Choroid plexus epithelial cell (primary cell): ENCODE measurements around the gene PML.
"Not testable (repeated sequence)": the region's sequence is repeated elsewhere in the genome, so short reads cannot be mapped to it uniquely, and the experiment has no call there.

Experiments
- DNase-seq: peaks from one replicate; pipeline ENCODE4 v3.0.0-alpha.2; 2010; ENCODE audit warnings: low read depth
- H3K4me3 ChIP-seq: 2 replicates; pipeline ENCODE4 v1.5.1; 2011; ENCODE audit warnings: low read depth, mild to moderate bottlenecking, control low read depth, low read length, moderate library complexity
- TF ChIP-seq, protein P1 (sequence below): conservative IDR thresholded peaks from 2 replicates; pipeline ENCODE4 v1.5.1; 2011; ENCODE audit warnings: low read depth, mild to moderate bottlenecking, control low read depth, inconsistent platforms, low read length, moderate library complexity

Gene PML

DNA sequence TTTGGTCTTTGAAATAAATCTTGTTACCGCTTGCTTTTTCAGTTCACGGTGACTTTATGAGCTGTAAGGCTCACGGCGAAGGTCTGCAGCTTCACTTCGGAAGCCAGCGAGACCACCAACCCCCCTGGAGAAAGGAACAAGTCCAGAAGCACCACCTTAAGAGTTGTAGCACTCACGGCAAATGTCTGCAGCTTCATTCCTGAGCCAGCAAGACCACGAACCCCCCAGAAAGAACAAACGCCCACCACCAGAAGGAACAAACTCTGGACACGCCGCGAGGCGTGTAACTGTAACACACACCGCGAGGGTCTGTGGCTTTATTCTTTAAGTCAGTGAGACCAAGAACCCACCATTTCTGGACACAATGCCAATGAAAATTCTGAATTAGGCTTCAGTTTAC lies 59.0 kb downstream of the PML start:
- TF ChIP-seq, protein P1, sequence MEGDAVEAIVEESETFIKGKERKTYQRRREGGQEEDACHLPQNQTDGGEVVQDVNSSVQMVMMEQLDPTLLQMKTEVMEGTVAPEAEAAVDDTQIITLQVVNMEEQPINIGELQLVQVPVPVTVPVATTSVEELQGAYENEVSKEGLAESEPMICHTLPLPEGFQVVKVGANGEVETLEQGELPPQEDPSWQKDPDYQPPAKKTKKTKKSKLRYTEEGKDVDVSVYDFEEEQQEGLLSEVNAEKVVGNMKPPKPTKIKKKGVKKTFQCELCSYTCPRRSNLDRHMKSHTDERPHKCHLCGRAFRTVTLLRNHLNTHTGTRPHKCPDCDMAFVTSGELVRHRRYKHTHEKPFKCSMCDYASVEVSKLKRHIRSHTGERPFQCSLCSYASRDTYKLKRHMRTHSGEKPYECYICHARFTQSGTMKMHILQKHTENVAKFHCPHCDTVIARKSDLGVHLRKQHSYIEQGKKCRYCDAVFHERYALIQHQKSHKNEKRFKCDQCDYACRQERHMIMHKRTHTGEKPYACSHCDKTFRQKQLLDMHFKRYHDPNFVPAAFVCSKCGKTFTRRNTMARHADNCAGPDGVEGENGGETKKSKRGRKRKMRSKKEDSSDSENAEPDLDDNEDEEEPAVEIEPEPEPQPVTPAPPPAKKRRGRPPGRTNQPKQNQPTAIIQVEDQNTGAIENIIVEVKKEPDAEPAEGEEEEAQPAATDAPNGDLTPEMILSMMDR, result no peak
- H3K4me3 ChIP-seq, result no peak overlapping the region
- no peak for DNase-seq

DNA sequence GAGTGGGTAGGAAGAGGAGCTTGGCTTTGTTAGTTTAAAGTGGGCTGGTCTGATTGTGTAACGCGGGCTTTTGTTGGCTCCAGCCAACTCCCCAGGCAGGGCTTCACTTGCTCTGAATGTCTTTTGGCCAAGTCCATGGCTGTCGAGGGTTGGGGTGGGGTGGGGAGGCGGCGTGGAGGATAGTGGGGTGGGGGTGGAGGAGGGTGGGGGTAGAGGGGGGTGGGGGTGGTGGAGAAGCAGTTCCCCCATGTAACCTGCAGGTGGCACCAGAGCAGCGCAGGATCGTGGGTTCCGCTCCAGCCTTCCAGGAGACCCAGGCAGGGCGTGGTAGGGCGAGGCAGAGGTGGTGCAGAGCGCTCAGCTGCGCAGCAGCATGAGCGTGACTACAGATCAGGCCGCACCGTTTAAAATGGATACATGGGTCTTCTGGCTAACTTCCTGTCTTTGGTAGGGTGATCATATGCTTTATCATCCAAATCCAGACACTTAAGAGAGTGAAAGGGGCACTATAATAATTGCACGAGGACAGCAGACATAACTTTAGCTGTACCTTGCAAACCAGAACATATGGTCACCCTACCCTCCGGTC lies 59.5 kb downstream of the PML start:
- peak overlapping the region; percentile 22 for H3K4me3 ChIP-seq
- peak; percentile 72 for DNase-seq
- TF ChIP-seq, protein P1, result peak; percentile 75

DNA sequence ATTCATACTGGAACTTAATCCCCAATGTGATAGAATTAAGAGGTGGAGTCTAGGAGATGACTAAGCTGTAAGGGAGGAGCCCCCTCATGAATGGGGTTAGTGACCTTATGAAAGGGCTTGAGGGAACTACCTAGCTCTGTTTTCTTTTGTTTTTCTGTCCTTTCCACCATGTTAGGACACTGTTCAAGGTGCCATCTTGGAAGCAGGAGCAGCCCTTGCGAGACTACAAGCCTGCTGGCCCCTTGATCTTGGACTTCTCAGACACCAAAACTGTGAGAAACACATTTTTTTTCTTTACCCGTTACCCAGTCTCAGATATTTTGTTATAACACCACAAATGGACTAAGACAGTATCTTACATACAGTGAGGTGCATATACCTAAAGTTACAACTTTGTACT lies 61.3 kb downstream of the PML start:
- TF ChIP-seq, protein P1, result no peak

DNA sequence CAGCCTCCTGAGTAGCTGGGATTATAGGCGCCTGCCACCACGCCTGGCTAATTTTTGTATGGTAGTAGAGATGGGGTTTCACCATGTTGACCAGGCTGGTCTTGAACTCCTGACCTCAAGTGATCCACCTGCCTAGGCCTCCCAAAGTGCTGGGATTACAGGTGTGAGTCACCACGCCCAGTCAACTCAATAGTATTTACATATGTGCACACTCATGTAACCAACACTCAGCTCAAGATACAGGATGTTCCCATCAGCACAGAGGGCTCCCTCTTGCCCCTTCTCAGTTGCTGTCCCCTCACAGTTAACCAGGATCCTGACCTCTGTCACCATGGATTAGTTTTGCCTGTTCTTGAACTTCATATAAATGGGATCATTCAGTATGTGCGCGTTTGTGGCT lies 61.8 kb downstream of the PML start:
- not testable (repeated sequence) for DNase-seq

More for the DNA sequence above, 61.3 kb downstream of the PML start:
- H3K4me3 ChIP-seq, result no peak overlapping the region
- DNase-seq, result no peak

DNA sequence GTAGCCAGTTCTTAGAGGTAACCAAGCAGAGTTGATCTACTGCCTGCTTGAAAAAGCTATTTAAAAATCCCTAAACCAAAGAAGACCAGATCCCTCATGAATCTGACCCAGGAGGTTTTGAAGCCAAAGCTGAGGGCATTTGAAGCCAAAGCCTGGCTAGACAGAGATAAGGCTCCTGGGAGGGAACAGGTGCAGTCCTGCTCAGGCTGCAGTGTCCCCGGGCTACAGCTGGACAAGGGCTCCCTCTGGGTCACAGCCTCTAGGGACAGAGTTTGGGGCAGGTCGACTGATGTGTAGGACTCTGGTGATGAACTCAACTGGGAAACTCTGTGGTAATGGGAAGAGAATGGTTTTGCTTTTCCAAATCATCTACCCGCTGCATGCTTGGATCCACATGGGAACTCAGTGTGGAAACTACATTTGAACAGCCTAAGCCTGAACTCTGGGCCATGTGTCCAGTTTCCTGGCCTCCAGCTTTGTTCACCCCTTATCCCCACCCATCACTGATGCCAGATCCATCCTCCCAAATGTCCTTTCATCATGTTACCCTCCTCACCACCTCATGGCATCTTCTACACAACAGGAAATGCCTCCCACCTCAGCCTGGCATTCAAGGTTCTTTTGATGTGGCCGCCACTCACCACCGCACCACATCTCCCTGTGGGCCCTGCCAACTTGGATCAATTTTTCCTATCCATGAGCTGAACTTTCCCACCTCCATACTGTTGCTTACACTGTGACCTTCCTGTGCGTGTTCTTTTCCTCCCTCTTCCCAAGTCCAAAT lies 64.7 kb downstream of the PML start:
- not testable (repeated sequence) for H3K4me3 ChIP-seq, DNase-seq

More for the DNA sequence above, 61.8 kb downstream of the PML start:
- H3K4me3 ChIP-seq, result not testable (repeated sequence)

DNA sequence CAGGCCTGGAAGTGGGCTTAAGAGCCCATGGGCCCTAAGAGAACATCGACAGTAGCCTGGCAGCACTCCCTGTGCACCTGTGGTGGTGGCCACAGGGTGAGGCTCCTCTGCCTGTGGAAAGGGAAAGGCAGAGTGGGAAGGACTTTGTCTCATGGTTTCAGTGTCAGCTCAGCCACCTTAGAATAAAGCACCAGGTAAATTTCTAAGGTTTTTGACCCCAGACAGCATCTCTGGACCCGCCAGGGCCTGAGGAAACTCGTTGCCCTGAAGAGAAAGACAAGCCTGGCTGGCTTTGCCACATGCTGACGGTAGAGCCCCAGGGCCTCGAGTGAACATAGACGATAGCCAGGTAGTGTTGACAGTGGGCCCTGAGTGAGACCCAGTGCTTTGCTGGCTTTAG lies 65.7 kb downstream of the PML start:
- no peak for DNase-seq
- H3K4me3 ChIP-seq, result no peak overlapping the region
- TF ChIP-seq, protein P1, result no peak

DNA sequence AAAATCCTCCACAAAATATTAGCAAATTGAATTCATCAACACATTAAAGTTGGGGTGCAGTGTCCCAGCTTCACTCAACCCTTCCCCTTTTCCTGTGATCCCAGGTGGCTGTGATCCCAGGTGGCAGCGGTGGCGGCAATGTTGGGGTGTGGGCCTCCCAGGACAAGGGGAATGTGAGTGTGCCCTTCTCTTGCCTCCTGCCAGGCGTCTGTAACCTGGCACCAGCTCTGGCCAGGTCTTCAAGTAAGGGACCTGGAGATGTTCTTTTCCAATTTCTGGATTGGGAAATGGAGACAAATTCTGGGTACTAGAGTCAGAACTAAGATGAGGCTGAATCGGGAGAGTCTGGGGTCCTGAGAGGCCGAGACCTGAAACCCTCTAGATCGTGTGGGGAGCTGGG lies 67.7 kb downstream of the PML start:
- DNase-seq, result no peak
- no peak overlapping the region for H3K4me3 ChIP-seq
- TF ChIP-seq, protein P1, result no peak

DNA sequence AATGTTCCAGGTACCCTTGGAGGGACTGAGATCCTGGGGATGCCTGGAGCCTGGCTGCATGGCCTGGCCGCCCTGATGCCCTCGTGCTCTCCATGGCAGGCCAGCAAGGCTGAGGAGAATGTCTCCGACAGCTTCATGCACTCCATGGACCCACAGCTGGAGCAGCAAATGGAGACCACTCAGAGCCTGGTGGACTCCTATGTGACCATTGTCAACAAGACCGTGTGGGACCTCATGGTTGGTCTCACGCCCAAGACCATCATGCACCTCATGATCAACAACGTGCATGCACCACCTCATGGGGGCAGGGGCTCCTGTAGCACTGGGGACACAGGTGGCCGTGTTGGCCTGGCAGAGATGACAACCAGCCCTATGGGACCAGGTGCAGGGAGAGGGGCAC lies 68.2 kb downstream of the PML start:
- DNase-seq, result no peak
- no peak overlapping the region for H3K4me3 ChIP-seq
- TF ChIP-seq, protein P1, result no peak

DNA sequence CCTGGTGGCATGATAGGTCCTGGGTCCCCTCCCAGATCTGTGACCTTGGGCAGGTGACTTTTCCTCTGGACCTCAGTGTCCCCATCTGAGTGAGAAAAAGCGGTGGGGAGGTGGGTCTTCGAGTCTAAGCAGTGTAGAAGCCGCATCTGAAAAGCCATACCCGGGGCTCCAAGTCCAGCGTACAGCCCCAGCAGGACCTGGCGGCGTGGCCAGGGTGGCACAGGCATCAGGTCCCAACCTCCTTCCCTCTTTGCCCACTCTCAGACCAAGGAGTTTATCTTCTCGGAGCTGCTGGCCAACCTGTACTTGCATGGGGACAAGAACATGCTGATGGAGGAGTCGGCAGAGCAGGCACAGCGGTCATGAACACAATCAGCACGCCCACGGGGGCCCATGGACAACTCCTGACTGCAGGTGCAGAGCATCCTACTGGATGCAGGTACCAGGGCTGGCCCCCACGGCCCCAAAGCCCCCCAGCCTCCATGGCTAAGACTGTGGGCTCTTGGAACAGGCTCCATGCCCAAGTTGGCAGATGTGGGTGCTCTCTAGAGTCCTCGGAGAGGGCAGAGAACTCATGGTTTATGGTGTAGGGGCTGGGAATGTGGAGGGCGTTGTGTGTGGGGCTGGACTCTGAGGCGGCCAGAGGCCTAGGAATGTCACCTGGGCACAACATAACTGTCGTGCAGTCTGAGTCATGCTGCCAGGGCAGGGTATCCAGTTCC lies 69.1 kb downstream of the PML start:
- H3K4me3 ChIP-seq, DNase-seq: not testable (repeated sequence)

DNA sequence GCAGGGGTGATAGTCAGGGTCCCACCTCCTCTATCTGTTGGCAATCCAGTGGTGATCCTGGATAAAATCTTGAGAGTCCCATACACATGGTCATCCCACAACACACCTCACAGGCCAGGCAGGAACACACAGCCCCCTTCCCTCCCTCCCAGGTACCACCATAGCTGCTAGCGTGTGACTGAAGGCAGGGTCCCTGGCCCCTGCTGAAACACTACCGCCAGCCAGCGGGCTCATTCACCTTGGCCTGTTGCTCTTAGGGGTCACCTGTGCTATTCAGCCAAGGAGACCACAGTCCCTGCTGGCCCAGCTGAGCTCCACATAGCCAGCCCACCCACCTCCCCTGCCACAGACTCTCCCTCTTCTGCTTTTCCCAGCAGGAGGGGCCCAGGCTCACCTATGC lies 69.7 kb downstream of the PML start:
- not testable (repeated sequence) for DNase-seq, H3K4me3 ChIP-seq

DNA sequence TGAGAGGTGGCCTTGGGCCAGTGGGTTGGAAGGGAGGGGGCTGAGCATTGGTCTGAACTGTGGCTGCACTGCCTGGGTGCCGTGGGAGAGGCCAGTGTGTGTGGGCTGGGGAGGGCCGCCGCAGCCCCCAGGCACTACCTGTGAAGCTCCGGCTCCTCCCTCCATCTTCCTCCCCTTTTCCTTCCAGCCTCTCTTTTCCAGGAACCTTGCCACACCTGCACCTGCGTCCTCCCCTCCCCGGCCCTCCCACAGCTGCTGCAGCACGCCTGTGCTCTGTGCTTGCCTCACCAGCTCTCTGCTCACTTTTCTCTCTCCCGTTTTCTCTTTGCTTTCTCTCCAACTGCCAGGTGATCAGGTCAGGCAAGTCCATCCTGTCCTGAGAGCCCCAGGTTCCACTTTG lies 70.3 kb downstream of the PML start:
- not testable (repeated sequence) for DNase-seq, H3K4me3 ChIP-seq
